Measurements from ENCODE around the gene OR51E2.

DNA sequence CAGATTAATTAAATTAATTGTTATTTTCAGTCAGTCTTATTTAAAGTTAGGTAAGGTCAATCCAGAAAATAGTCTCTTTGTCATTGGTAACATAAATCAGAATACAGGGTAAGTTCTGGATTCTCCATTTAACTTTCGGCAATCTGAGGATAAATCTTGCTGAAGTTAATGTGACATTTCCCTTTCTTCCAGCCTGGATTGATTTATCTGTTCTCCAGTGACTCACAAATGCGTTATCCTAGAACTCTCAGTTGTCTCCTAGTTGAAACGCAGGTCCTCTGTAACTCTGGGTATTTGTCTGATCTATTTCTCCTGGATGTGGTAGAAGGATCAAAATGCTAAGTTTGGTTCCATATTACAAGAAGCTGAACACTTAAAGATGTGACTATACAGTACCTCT lies 32.9 kb downstream of the OR51E2 start:
- no peak for TF ChIP-seq POLR2A (IDR thresholded peaks at IDR 0.05)
- TF ChIP-seq, protein P1, sequence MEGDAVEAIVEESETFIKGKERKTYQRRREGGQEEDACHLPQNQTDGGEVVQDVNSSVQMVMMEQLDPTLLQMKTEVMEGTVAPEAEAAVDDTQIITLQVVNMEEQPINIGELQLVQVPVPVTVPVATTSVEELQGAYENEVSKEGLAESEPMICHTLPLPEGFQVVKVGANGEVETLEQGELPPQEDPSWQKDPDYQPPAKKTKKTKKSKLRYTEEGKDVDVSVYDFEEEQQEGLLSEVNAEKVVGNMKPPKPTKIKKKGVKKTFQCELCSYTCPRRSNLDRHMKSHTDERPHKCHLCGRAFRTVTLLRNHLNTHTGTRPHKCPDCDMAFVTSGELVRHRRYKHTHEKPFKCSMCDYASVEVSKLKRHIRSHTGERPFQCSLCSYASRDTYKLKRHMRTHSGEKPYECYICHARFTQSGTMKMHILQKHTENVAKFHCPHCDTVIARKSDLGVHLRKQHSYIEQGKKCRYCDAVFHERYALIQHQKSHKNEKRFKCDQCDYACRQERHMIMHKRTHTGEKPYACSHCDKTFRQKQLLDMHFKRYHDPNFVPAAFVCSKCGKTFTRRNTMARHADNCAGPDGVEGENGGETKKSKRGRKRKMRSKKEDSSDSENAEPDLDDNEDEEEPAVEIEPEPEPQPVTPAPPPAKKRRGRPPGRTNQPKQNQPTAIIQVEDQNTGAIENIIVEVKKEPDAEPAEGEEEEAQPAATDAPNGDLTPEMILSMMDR (IDR thresholded peaks at IDR 0.05) = no peak

All from esophagus squamous epithelium (tissue), 4 donors.